SK-N-SH (cell line): Measurements from ENCODE around the gene DUSP23.

Experiments
- CHD2 ChIP-seq: fragments of 150-350 bp; IDR thresholded peaks from 2 replicates; pipeline ENCODE4 v1.6.1; 2018; ENCODE audit warnings: low read length; ENCODE audit not compliant: partially characterized antibody
- FOXM1 ChIP-seq: IDR thresholded peaks from 2 replicates; pipeline ENCODE4 v1.4.0; 2012; ENCODE audit warnings: low read depth, mild to moderate bottlenecking
- JUND ChIP-seq: IDR thresholded peaks from 2 replicates; pipeline ENCODE4 v1.4.0; 2012
- NFIC ChIP-seq: IDR thresholded peaks from 2 replicates; pipeline ENCODE4 v1.4.0; 2012; ENCODE audit warnings: borderline replicate concordance
- RAD21 ChIP-seq: IDR thresholded peaks from 2 replicates; pipeline ENCODE4 v1.6.1; 2012; ENCODE audit warnings: mild to moderate bottlenecking, low read length
- SMC3 ChIP-seq: IDR thresholded peaks from 2 replicates; pipeline ENCODE4 v1.6.1; 2012; ENCODE audit warnings: low read depth, low read length, improper control_type of control experiment
- TF ChIP-seq, protein P1 (sequence below): IDR thresholded peaks from 2 replicates; pipeline ENCODE4 v1.6.1; 2012; ENCODE audit warnings: mild to moderate bottlenecking, low read depth, low read length, moderate library complexity
- TF ChIP-seq, protein P2 (sequence below): fragments of 200-600 bp; sonication (generic); IDR thresholded peaks from 2 replicates; pipeline ENCODE4 v1.6.1; 2017; ENCODE audit warnings: antibody characterized with exemption, mild to moderate bottlenecking, moderate library complexity

GRCh38 chr1:159753386-159753785, 27.4 kb upstream of the DUSP23 start:
- no peak for TF ChIP-seq CHD2
- no peak for TF ChIP-seq NFIC
- TF ChIP-seq RAD21 = no peak
- TF ChIP-seq, protein P1, sequence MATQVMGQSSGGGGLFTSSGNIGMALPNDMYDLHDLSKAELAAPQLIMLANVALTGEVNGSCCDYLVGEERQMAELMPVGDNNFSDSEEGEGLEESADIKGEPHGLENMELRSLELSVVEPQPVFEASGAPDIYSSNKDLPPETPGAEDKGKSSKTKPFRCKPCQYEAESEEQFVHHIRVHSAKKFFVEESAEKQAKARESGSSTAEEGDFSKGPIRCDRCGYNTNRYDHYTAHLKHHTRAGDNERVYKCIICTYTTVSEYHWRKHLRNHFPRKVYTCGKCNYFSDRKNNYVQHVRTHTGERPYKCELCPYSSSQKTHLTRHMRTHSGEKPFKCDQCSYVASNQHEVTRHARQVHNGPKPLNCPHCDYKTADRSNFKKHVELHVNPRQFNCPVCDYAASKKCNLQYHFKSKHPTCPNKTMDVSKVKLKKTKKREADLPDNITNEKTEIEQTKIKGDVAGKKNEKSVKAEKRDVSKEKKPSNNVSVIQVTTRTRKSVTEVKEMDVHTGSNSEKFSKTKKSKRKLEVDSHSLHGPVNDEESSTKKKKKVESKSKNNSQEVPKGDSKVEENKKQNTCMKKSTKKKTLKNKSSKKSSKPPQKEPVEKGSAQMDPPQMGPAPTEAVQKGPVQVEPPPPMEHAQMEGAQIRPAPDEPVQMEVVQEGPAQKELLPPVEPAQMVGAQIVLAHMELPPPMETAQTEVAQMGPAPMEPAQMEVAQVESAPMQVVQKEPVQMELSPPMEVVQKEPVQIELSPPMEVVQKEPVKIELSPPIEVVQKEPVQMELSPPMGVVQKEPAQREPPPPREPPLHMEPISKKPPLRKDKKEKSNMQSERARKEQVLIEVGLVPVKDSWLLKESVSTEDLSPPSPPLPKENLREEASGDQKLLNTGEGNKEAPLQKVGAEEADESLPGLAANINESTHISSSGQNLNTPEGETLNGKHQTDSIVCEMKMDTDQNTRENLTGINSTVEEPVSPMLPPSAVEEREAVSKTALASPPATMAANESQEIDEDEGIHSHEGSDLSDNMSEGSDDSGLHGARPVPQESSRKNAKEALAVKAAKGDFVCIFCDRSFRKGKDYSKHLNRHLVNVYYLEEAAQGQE = no peak
- TF ChIP-seq, protein P2, sequence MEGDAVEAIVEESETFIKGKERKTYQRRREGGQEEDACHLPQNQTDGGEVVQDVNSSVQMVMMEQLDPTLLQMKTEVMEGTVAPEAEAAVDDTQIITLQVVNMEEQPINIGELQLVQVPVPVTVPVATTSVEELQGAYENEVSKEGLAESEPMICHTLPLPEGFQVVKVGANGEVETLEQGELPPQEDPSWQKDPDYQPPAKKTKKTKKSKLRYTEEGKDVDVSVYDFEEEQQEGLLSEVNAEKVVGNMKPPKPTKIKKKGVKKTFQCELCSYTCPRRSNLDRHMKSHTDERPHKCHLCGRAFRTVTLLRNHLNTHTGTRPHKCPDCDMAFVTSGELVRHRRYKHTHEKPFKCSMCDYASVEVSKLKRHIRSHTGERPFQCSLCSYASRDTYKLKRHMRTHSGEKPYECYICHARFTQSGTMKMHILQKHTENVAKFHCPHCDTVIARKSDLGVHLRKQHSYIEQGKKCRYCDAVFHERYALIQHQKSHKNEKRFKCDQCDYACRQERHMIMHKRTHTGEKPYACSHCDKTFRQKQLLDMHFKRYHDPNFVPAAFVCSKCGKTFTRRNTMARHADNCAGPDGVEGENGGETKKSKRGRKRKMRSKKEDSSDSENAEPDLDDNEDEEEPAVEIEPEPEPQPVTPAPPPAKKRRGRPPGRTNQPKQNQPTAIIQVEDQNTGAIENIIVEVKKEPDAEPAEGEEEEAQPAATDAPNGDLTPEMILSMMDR = no peak
- no peak for TF ChIP-seq SMC3
- TF ChIP-seq FOXM1 = no peak
- TF ChIP-seq JUND = no peak
